HG03097 (cell line): ENCODE results near the gene SPATS2L.
"Not testable (repeated sequence)": the region's sequence is repeated elsewhere in the genome, so short reads cannot be mapped to it uniquely, and the experiment has no call there.

Source experiments
- ATAC-seq: cut with Tn5 transposase; IDR thresholded peaks from one replicate; pipeline ENCODE4 v1.9.1; 2021; ENCODE audit not compliant: unreplicated experiment, low FRiP score

SPATS2L gene

DNA sequence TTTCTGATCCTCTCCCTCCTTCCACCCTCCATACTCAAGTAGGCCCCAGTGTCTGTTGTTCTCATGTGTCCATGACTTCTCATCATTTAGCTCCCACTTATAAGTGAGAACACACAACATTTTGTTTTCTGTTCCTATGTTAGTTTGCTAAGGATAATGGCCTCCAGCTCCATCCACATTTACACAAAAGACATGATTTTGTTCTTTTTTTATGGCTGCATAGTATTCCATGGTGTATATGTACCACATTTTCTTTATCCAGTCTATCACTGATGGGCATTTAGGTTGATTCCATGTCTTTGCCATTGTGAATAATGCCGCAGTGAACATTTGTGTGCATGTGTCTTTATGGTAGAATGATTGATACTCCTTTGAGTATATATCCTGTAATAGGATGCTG, 37.7 kb downstream of the SPATS2L start:
- not testable (repeated sequence) for ATAC-seq

DNA sequence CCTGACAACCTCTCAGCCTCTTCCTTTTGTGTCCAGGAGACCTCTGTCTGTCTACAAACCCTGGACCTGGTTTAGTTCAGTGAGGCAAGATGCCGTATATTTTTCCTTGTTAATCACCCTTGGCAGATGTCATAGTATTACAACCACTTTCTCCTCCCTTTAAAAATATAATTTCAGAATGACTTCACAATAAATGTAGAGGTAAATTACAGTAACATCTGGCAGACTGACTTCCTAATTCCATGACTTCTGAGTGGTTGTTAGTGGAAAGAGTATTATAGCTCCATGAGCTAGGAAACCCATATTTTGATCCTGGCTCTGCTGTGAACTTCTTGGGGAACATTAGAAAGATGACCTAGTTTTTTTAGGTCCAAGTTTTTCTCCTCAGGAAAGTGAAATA, 39.5 kb downstream of the SPATS2L start:
- ATAC-seq, result no peak

DNA sequence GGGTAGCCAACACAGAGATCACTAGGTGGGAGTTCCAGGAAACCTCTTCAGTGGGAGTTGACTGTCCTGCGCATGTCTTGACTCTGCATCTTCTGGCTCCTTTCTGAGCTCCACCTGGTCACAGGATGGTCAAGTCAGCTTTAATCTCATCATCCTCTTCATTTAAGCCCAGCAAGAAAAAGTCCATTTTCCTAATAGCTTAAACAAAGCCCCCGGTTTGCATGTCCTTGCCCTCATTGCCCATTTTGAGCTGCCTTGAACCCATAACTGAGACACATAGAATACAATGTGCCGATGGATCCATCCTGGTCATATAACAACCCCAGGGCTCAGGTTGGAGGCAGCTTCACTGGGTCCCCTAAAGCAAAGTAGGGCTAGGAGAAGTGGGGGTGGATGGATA, 40.8 kb downstream of the SPATS2L start:
- ATAC-seq, result no peak

DNA sequence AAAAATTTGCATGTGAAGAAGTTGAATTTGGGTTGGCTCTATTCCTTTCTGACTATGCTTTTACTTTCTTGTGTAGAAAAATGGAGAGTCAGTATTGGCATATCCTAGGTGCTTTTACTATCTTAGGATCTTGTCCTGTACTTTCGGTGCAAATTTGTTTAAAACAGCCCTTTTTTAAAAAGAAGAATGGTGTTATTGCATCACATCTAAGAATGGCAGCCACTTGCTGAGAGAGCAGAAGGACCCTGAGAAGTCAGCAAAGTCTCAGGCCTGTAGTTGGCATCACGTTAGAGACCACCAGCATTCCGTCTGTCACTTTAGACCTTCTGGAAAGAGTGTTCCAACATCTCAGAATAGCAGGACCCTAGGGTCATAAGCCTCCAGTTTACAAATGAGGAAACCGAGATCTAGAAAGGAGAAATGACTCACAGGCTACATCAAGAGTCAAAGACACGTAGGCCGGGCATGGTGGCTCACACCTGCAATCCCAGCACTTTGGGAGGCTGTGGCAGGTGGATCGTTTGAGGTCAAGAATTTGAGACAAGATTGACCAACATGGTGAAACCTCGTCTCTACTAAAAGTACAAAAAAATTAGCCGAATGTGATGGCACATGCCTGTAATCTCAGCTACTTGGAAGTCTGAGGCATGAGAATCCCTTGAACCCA, 42.5 kb downstream of the SPATS2L start:
- no peak for ATAC-seq

DNA sequence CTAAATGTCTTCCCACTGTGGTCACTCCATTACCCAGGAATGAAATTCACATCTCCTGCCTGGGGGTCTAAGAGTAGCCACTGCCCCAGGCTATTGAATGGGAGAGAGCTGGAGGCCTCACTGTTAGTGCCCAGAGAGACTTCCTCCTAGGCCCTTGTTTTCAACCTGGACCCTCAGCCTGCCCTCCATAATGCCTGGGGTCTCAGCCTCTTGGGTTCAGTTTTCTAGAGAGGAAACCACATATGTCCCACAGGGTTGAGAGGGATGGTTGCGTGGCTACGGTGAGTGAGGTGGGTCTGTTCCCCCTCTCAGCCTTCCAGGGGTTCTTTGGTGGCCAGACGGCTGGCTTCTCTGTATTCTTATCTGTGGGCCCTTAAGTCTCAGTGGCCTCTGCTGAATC, 43.4 kb downstream of the SPATS2L start:
- ATAC-seq, result no peak

DNA sequence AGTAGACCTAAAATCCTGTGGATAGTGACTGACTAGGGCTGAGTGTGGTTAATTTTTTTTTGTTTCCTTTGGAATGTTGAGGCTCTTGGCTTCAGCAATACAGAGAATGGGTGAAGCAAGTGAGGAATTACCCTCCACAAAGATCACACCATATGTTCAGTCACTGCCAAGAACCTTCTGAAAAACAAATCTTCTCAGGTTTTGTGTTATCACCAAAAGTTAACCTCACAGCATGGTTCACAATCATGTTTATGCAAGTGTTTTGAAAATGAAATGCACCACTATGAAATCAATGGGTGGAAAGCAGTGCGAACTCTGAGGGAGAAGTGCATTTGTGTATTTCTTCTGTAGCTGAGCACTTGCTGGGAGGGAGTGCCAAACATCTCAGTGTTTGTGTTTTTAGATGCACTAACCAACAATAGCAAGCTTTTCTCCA, 44.4 kb downstream of the SPATS2L start:
- ATAC-seq, result no peak

DNA sequence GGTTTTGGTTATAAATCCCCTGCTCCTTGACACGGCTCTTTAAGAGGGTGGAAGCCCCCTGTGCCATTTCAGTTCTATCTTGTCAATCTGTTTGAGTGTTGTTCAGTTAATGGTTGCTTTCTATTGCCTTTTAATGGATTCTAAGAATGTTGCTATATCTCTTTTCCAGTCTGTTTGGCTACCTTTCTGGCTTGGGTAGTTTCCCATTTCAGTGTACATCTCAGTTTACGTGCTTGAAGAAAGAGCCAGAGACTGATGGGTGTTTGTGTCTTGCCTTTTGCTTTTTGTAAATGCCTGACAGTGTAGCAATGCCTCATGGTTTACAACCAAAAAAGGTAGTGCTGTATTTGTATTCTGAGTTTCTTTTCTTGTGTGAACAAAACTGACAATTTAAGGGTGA, 45.3 kb downstream of the SPATS2L start:
- ATAC-seq, result no peak

DNA sequence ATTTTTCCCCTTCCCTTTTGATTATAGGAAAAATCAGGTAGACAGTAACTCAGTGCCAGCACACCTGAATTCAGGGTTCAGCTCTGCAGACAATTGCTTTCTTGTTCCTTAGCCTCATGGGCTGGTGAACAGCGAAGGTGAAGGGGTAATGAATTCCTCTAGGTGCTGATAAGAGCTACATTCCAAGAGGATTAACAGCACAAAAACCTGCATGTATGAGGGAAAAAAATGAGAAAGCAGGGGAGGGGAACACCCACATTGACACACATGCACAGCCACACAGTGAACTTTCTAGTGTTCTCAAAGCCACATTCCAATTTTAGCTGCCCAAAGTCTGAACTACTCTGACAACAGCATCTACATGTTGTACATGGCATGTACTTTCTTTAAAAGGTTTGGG, 46.1 kb downstream of the SPATS2L start:
- no peak for ATAC-seq

DNA sequence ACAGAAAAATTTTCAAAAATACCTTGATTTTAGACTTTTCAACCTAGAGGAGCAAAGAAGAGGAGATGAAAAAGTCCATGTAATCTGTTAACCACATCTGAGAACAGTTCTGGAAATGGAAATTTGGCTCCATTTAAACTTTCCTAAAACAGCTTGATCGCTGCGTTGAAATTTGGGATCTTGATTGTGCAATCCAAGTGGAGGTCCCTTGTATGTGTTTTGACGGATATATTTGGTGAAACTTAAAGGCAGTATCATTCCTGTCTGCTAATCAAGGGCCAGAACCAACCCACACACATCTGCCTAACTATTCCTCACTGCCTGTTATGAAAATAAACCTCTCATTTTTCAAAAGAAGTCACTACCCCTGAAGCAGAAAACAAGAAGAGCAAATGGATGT, 46.6 kb downstream of the SPATS2L start:
- no peak for ATAC-seq

DNA sequence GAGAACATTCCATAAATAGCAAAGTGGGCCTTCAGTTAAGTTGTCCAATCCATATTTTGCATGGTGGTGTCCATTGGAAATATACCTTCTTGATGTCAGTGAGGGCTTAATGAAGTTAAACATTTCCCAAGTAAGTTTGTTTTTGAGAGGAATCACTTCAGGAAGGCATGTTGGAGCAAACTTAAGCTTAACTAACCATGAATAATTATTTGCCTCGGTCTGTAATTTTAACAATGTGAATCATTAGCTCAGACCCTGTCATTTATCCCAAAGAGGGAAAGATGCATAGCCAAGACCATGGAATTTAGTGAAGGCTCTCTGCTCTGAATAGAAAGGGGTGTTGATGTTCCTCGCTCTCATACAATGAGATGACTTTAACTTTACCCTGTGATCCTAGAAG, 47.4 kb downstream of the SPATS2L start:
- no peak for ATAC-seq

DNA sequence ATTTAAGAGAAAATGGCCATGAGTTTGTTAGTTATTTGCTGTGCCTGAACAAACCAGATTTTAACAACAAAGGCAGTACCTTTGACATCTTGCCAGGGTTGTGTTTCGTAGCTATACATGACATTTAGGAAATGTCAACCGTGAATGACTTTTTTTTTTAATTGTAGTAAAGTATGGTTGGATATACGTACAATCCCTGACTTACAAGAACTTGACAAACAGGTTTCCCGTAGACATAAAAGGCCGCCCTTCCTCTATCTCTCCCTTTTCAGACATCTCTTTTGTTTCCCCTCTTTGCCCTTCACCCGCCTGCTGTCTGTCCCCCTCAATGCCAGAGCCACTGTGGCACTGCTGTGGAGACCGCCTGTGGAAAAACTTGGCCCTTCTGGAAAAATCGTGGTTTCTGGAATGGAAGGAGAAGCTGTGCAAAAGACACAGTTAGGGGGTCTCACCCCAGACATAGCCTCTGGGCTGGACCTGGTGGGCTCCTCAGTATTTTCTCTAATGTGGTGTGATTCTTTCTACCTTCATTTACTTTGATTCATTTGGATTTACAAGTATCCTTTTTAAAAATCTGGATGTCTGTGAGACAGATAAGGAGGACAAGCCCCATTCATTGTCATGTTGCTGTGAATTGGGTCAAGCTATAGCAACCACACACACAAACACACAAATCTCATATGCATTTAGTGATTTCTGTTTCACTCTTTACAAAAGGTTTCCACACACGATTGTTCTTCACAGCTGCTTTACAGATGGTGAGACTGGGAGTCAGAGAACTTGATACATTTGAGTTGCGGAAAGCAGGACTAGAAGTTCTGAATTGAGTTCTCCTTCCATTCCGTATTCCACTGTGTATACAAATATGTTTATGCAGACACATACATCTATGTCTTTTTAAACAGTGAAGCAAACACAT, 48.6 kb downstream of the SPATS2L start:
- ATAC-seq, result no peak

DNA sequence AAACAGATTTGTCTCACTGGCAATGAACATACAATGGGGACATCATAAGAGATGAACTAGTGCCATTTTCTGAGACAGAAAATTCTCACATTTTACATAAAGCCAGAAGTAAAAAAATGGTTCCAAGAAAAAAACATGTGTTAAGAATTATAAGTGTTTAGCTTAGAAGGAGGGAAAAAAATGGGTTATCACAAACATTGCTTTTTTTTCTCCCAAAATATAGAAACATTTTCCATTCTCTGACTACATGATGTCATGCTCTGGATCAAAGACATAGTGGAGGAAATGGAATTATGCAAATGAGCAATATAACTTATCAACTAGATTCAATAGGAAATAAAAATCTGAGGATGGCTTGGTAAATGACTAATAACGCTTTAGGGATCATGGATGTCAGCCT, 49.8 kb downstream of the SPATS2L start:
- ATAC-seq, result no peak

DNA sequence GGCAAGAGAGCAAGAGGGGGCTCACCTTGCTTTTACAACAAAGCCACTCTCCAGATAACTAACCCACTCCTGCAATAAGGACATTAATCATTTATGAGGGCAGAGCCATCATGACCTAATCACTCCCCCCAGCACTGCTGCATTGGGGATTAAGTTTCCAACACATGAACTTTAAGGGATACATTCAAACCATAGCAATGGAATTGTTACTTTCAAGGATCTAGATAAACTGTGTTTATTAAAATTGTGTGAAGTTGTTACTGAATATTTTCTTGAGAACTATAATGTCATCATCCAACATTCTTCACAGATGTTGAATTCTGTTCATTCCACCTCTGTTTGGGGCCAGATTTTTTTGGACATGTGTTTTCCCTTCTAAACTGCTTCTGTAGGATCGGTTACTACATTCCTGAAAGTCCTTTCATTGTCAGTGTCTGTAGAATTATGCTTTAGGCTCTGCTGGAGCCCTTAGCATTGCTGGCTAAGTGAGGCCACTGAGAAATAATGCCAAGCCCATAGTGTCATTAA, 50.4 kb downstream of the SPATS2L start:
- no peak for ATAC-seq

DNA sequence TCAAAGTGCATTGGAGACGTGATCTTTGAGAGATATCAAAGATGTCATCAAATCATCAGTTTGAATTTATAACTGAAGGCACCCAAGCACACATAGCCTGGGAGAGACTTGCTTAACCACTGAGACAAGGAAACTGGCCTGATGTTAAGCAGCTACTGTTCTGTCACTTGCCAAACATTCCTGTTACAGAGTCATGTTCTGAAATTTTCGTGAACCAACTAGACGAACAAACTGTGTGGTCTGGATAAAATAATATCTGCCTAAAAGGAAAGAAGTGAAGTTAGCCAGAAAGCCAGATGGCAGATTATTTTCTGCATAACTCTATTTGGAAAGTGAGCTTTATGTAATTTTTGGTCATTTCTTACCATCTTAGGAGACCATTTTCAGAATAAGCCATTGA, 51.4 kb downstream of the SPATS2L start:
- no peak for ATAC-seq

DNA sequence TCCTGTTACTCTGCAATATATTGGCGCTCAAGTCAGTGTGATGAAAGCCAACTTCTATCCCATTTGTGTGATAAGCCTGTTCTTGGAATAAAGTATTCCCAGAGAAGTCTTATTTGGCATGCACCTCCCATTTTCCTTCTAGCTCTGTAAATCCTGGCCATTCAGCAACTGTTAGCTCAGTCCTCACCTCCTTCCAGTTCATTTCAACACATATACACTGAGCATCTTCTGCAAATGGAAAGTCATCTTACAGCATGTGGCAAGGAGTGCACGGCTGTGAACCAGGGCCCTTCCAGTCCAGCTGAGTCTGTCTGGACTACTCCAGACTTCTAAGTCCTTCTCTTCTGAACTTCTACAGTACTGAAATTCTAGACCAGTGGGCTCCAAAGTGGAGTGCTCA, 53.1 kb downstream of the SPATS2L start:
- ATAC-seq, result no peak

DNA sequence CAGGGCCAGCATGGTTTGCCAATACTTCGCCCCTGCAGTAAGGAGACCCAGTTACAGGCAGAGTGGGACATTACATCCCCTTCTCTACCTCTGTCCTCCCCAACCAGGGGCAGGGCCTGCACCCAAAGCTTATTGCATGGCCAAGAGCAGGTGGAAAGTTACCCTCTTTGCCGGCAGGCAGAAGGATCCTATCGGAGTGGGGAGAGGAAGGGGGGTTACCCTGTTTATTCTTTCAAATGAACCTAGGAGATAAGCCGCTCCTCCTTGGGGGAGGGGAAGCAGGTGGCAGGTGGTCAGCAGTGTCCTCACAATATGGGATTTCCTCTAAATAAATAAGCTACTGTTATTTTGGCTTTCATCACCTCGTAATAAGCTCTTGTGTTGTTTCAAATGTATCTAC, 53.9 kb downstream of the SPATS2L start:
- no peak for ATAC-seq

DNA sequence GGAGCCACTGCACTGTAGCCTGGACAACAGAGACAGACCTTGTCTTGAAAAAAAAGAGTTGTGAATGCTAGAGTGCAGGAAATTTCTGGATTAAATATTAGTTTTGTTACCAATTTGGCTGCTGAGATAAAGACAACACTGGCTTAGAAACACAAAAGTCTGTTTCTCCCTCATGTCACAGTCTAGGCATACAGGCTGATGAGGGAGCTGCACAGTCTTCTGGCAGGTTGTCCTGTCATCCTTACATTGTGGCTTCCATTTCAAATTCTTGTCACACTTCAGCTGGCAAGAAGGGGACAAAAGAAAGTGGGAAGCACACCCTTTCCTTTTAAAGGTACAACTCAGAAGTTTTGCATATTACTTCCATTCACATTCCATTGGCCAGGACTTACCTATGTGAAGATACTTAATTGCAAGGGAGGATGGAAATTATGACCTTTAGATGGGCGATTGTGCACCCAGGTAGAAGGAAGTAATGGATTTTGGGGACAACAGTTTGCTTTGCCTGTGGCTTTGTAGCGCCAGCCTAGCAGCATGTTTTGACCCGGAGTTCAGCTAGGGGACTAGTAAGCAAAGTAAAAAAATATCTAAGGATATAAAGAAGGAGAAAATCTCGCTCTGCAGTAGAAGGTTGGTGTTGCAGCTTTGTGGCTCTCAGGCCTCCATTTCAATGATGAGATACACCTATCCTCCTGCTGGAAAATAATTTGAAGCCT, 55.9 kb downstream of the SPATS2L start:
- ATAC-seq, result no peak

DNA sequence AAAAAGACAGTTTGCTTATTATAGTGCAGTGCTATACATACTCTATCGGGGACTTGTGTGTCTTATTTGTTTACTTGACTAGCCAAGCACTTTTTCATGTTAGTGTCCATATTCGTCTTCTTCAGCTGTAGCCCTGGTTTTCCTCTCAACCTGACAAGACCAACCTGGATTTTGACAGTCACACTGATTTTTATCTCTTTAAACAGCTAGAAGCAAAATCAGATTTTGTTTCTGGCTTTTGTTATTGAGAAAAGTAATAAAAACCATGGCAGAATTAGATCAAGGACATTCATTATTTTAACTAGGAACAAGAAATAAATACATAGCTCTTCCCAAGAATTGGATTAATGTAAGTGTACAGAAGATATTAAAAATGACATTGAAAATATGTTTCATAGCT, 56.8 kb downstream of the SPATS2L start:
- no peak for ATAC-seq

DNA sequence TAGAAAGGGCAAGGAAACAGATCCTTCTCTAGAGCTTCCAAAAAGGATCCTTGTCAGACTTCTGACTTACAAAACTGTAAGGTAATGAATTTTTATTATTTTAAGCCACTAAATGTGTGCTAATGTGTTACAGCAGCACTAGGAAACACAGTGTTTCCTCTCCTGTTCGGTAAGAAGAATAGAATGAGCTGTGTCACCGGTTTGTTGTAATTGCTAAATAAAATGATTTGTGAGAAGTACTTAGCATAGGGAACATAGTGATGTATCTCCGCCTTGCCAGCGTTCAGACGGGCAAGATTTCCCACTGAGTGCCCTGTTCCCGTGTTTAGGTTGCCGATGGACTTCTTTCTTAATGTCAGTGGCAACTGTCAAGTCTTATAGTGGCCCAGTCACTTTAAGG, 57.6 kb downstream of the SPATS2L start:
- ATAC-seq, result no peak

DNA sequence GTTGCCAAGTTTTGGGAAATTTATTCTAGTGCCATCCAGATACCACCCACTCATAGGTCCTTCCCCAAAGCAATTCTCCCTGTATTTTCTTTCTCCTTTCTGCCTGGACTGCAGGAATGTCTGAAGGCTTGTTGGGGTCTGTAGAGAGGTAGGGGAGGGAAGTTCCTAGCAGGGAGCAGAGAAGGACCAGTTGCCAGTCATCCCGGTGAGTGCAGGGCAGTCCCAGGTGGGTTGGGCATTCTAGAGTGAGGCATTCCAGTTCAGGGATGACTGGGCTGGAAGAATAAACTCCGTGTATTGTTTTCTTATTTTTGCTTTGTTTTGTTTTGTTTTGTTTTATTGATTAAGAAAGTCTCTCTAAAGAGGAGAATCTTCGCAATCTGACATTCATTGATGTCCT, 58.1 kb downstream of the SPATS2L start:
- ATAC-seq, result no peak

DNA sequence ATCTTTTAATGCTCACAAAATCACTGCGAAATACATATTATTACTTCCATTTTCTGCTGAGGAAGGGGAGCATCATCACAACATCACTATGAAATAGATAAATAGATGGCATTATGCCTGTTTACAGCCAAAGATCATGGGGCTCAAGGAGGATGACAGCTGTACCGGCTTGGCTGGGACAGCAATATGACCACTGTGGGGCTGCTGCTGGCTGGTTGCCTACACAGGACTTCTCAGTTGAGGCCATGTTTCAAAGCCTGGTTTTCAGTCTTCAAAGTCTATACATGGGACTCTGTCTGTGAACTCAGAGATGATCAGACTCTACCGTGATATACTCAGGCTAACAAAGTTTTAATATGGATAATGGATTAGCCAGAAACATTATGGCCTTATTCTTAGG, 58.7 kb downstream of the SPATS2L start:
- no peak for ATAC-seq
